Spleen (tissue), 11 donors: ENCODE data around the gene LTC4S. TPM values are rescaled to one million over a fixed set of nuclear protein-coding genes. Genes with fewer than 3 reads are reported as not detected.

Experiments
- DNase-seq: peaks from one replicate; pipeline ENCODE4 v3.0.0-alpha.2; 2020
- H3K27ac ChIP-seq, 8 donors: fragments of 200-600 bp; sonication (generic) in 7 of 8; 1 replicate in 4 of 8; 2 replicates in 4 of 8; pipeline versions ENCODE4 v1.5.0 to v1.8.0; 2016 to 2021; ENCODE audit warnings: inconsistent platforms in 4 of 8, mild to moderate bottlenecking in 4 of 8, moderate library complexity in 1 of 8
- H3K27me3 ChIP-seq, 7 donors: fragments of 200-600 bp; sonication (generic) in 6 of 7; replicated peaks in 1 of 7; 1 replicate in 4 of 7; 2 replicates in 3 of 7; pipeline versions ENCODE4 v1.5.0 to v1.8.0; 2016 to 2021; ENCODE audit warnings: inconsistent platforms in 3 of 7, mild to moderate bottlenecking in 1 of 7
- H3K36me3 ChIP-seq, 6 donors: fragments of 200-600 bp; sonication (generic) in 5 of 6; 1 replicate in 4 of 6; 2 replicates in 2 of 6; pipeline versions ENCODE4 v1.5.0 to v1.8.0; 2016 to 2021; ENCODE audit warnings: inconsistent platforms in 2 of 6
- H3K4me1 ChIP-seq, 6 donors: fragments of 200-600 bp; sonication (generic) in 5 of 6; 1 replicate in 3 of 6; 2 replicates in 3 of 6; pipeline versions ENCODE4 v1.5.0 to v1.8.0; 2016 to 2021; ENCODE audit warnings: inconsistent platforms in 3 of 6
- H3K4me3 ChIP-seq, 8 donors: fragments of 200-600 bp; sonication (generic) in 7 of 8; 1 replicate in 4 of 8; 2 replicates in 4 of 8; pipeline versions ENCODE4 v1.5.0 to v1.8.0; 2016 to 2021; ENCODE audit warnings: inconsistent platforms in 4 of 8, mild to moderate bottlenecking in 4 of 8, moderate library complexity in 2 of 8
- H3K9me3 ChIP-seq, 8 donors: fragments of 200-600 bp; sonication (generic) in 7 of 8; 1 replicate in 4 of 8; 2 replicates in 4 of 8; pipeline versions ENCODE4 v1.5.0 to v1.8.0; 2016 to 2021; ENCODE audit warnings: inconsistent platforms in 4 of 8
- POLR2A ChIP-seq, 3 donors: fragments of 450-650 bp; IDR thresholded peaks; one replicate each; pipeline ENCODE4 v1.5.1; 2017; ENCODE audit warnings: antibody characterized with exemption in 3 of 3, mild to moderate bottlenecking in 1 of 3
- POLR2AphosphoS5 ChIP-seq, 3 donors: sonication (generic); formaldehyde crosslinking; IDR thresholded peaks; one replicate each; pipeline ENCODE4 v1.5.1; 2017; ENCODE audit warnings: antibody characterized with exemption in 3 of 3
- WGBS, 5 donors: extraction: QIAGEN DNeasy Blood & Tissue Kit in 3 of 5; methylation state at CpG; one replicate each; pipeline versions ENCODE4 v1.1.5 to v1.1.7; 2013 to 2018; 5-methylcytosine and 5-hydroxymethylcytosine counted together
- intact Hi-C: fragments of 100-400 bp; cut with DNase I; formaldehyde crosslinking; loops from one replicate; pipeline ENCODE4 v1.15.0; 2023; ENCODE audit warnings: low total_unique reads
- polyA plus RNA-seq, 3 donors: library from polyadenylated mRNA; stranded (reverse); fragments of 200-250 nt; gene quantifications; one replicate each; pipeline ENCODE4 v1.2.1, GENCODE V29; 2013
- total RNA-seq, 7 donors: library from RNA; depleted of rRNA in 3 of 7; stranded (reverse); fragments of >200 nt in 3 of 7; fragmentation: NEBNext Ultra II Directional in 4 of 7; extraction: Animal tissue kit (Norgen Biotek cat#: 25700) in 4 of 7; gene quantifications; one replicate each; pipeline versions ENCODE4 v1.1.0 to v1.2.1, GENCODE V29; 2016 to 2021
- TF ChIP-seq, protein P1 (sequence below), 11 experiments: fragments of 200-600 bp in 7 of 11; fragments of 450-650 bp in 4 of 11; sonication (generic) in 4 of 11; IDR thresholded peaks in 8 of 11; conservative IDR thresholded peaks in 3 of 11; 1 replicate in 7 of 11; 2 replicates in 4 of 11; pipeline versions ENCODE4 v1.4.0 to v1.8.0; 2016 to 2021; ENCODE audit warnings: antibody characterized with exemption in 11 of 11, inconsistent platforms in 4 of 11, mild to moderate bottlenecking in 1 of 11
- donor health status: healthy with polysubstance abuse.
- donor health status: DM: no; HTN: no; CAD: no; lungs with moderate emphysema.
- donor health status: DM: no; HTN: no; CAD: no.
- donor health status: Bipolar disorder and iron deficiency.
- donor health status: healthy.
- donor health status: DM: no; HTN: no; CAD: no.
- donor health status: DM: yes; HTN: yes; CAD: no.

The LTC4S gene
- total and polyA plus RNA-seq, 10 donors, result 3.1 to 24.2 (median 9.0) TPM

DNA sequence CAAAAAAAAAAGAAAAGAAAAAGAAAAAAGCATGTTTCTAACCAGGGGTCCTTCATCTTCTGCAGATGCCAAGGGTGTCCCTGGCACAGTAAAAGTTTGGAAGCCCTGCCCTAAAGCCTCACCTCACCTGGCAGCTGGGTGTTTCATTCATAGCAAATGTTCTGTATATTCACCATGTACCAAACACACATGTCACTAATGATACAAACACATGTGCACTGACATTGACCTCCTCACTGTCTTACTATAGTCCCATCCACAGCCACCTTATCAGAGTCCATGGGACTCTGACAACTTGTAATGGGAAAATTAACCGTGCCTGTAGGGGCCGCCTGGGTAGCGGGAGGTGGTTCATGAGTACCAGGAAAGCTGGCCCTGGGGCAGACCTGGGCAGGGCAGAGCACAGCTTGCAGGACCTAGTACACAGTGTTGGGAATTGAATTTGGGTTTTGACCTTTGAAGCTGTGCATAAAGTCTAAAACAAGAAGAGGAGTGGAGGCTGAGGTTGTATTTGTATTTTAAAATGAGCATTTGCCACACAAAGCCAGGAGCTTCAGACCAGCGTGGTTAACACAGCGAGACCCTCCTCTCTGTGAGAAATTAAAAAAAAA, 19.3 kb downstream of the LTC4S start:
- DNase-seq, result no peak
- WGBS, 5 donors, result 94 to 99% (median 96%) methylated on average over 5 of the region's 5 CpGs
- TF ChIP-seq POLR2AphosphoS5 (IDR thresholded peaks at IDR 0.05) (no peak), POLR2A (IDR thresholded peaks at IDR 0.05) (no peak)
- TF ChIP-seq, protein P1, sequence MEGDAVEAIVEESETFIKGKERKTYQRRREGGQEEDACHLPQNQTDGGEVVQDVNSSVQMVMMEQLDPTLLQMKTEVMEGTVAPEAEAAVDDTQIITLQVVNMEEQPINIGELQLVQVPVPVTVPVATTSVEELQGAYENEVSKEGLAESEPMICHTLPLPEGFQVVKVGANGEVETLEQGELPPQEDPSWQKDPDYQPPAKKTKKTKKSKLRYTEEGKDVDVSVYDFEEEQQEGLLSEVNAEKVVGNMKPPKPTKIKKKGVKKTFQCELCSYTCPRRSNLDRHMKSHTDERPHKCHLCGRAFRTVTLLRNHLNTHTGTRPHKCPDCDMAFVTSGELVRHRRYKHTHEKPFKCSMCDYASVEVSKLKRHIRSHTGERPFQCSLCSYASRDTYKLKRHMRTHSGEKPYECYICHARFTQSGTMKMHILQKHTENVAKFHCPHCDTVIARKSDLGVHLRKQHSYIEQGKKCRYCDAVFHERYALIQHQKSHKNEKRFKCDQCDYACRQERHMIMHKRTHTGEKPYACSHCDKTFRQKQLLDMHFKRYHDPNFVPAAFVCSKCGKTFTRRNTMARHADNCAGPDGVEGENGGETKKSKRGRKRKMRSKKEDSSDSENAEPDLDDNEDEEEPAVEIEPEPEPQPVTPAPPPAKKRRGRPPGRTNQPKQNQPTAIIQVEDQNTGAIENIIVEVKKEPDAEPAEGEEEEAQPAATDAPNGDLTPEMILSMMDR (IDR thresholded peaks at IDR 0.05 in 8 of 11, conservative IDR thresholded peaks at IDR 0.05 in 3 of 11), result no peak
- H3K27me3 ChIP-seq, result peaks cover 0 to 12% (median 0%) of the 10 kb centered on the region in 7 donors
- peaks cover 9 to 27% (median 22%) of the 10 kb centered on the region in 6 donors for H3K4me1 ChIP-seq
- H3K4me3 ChIP-seq, result no peak overlapping the region
- peaks cover 0 to 33% (median 0%) of the 10 kb centered on the region in 6 donors for H3K36me3 ChIP-seq
- no peak overlapping the region for H3K27ac ChIP-seq
- intact Hi-C loops, result no loop called here
- no peaks in the 10 kb centered on the region for H3K9me3 ChIP-seq

DNA sequence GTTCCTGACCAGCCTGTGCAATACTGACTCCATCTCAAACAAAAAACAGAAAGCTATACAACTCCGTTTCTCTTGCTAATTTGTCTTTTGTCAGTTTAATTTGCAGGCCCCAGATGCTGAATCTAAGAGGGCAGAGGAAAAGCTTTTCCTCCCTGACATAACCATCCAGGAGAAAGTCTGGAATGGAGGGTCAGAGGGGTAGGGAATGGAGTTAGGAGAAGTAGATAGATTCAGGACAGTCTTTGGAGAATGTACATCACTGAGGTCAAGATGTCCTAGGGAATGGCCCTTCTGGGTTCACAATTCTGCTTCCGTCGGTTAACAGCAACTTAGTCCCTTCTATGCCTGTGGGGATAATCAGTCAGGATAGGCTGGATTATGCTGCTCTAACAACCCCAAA, 20.3 kb downstream of the LTC4S start:
- no peak for DNase-seq
- WGBS, 5 donors, result 78 to 93% (median 86%) methylated on average over 3 of the region's 3 CpGs
- no peak overlapping the region for H3K27ac ChIP-seq
- no peak overlapping the region for H3K4me3 ChIP-seq
- peaks cover 0 to 33% (median 0%) of the 10 kb centered on the region in 6 donors for H3K36me3 ChIP-seq
- TF ChIP-seq, protein P1 (IDR thresholded peaks at IDR 0.05 in 8 of 11, conservative IDR thresholded peaks at IDR 0.05 in 3 of 11), result no peak
- TF ChIP-seq POLR2AphosphoS5 (IDR thresholded peaks at IDR 0.05), result no peak
- TF ChIP-seq POLR2A (IDR thresholded peaks at IDR 0.05), result no peak
- intact Hi-C loops, result no loop called here
- peaks cover 0 to 12% (median 0%) of the 10 kb centered on the region in 7 donors for H3K27me3 ChIP-seq
- no peaks in the 10 kb centered on the region for H3K9me3 ChIP-seq
- H3K4me1 ChIP-seq, result peaks cover 17 to 30% (median 28%) of the 10 kb centered on the region in 6 donors

DNA sequence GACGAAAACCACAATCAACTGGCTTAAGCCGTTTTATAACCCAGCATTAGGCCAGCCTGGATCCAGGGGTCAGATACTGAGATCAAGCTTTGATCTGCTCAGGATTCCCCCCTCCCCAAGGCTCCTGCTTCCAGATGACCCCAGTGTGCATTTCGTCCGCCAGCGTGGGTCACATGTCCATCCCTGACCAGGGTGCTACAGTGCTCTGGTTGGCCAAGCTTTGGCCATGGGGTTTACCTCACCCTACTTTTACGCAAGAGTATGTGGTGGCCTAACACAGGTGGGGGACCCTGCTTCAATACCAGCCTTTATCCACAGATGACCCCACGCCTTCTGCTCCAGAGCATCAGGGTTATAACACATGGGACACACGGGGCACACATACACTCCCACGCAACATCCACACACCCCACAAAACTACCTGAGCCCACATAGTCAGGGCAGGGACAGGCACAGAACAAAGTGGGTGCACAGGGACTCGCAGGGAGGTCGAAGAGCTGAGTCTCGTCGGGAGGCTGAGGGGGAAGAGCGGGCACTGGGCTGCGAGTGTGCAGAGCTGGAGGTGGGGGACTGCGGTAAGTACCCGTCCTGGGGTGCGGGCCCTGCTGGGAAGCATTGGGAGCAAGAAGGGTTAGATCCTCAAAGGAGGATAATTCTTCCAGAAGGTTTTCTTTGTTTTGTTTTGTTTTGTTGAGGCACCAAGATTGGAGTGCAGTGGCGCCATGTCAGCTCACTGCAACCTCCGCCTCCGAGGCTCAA, 21.9 kb downstream of the LTC4S start:
- TF ChIP-seq POLR2A (IDR thresholded peaks at IDR 0.05) (no peak), POLR2AphosphoS5 (IDR thresholded peaks at IDR 0.05) (no peak)
- TF ChIP-seq, protein P1 (IDR thresholded peaks at IDR 0.05 in 8 of 11, conservative IDR thresholded peaks at IDR 0.05 in 3 of 11), result no peak
- Histone ChIP-seq H3K4me3 (no peak overlapping the region), H3K27ac (no peak overlapping the region), H3K27me3 (peaks cover 0 to 12% (median 0%) of the 10 kb centered on the region in 7 donors), H3K4me1 (peaks cover 29 to 46% (median 43%) of the 10 kb centered on the region in 6 donors), H3K36me3 (peaks cover 0 to 33% (median 0%) of the 10 kb centered on the region in 6 donors), H3K9me3 (no peaks in the 10 kb centered on the region)
- intact Hi-C loops, result no loop called here
- WGBS, 5 donors, result 94 to 97% (median 95%) methylated on average over 21 of the region's 21 CpGs
- no peak for DNase-seq

DNA sequence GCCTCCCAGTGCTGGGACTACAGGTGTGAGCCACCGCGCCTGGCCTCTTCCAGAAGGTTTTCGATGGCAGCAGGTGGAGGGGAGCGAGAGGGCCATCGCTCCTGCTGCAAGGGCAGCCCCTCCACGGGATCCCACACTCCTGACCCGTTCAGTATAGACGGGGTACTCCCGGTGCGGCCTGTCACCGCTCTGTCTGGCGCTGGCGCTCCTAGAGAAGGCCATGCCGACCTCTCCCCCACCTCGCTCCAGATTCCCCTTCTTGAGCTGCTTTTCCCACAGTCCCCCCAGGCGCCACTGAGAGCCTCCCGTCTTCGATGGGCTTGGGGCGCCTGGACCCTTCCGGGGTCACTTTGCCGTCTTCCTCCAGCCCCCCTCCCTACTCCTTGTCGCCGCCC, 22.6 kb downstream of the LTC4S start:
- intact Hi-C loops, result no loop called here
- Histone ChIP-seq H3K27ac (peak overlapping the region in 1 of 8 donors; percentile 51), H3K9me3 (no peaks in the 10 kb centered on the region), H3K4me1 (peaks cover 29 to 46% (median 43%) of the 10 kb centered on the region in 6 donors), H3K36me3 (peaks cover 0 to 33% (median 0%) of the 10 kb centered on the region in 6 donors), H3K27me3 (peaks cover 0 to 12% (median 0%) of the 10 kb centered on the region in 7 donors), H3K4me3 (peak overlapping the region in 7 of 8 donors; percentile 22 to 67 (median 33))
- WGBS, 5 donors, result 60 to 71% (median 63%) methylated on average over 23 of the region's 23 CpGs
- peak; percentile 77 for DNase-seq
- no peak for TF ChIP-seq POLR2A (IDR thresholded peaks at IDR 0.05)
- TF ChIP-seq, protein P1 (IDR thresholded peaks at IDR 0.05 in 8 of 11, conservative IDR thresholded peaks at IDR 0.05 in 3 of 11), result no peak
- TF ChIP-seq POLR2AphosphoS5 (IDR thresholded peaks at IDR 0.05), result no peak
